ENCODE measurements around the gene RBP3. TPM values are rescaled to one million over a fixed set of nuclear protein-coding genes. Genes with fewer than 3 reads are reported as not detected.

The RBP3 gene
- total and polyA plus RNA-seq, 2 of the 4 experiments (the other 2 are of a cell fraction): not detected

DNA sequence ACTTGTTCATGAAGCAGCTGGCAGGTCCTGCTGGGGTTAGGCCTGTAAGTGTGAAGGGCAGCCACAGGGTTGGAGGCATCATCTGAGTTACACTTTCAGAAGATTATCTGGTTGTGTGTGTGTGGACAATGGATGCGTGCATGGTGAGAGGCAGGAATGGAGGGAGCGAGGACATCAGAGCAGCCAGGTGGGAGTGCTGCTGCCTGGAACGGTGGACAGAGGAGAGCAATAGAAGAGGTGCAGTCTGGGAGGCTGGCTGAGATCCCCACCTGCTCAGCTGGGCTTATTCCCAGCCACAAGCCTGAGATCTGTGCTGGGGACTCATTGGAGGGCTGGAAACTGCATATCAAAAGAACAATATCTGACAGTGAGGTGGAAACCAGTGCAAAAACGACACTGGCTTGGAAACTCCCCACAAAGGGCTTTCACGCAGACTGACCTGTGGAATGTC lies 18.0 kb downstream of the RBP3 start:
- H4K20me1 ChIP-seq (ENCODE audit: insufficient read depth, low read length): no peaks in the 10 kb centered on the region
- ChIA-PET POLR2A (ENCODE audit: unreplicated experiment) (no interaction called here), CTCF (interaction anchor here (0.7 kb wide), 1 partner anchor 72 kb away, joined by 3 read pairs; no protein-coding TSS in a partner anchor)
- H3K56ac ChIP-seq (ENCODE audit: extremely low read depth, insufficient read depth, low read length): no peak overlapping the region
- dilution Hi-C loops (cut with HindIII; ENCODE audit: low sequenced_read_pairs, unreplicated experiment): no loop called here
- no peaks in the 10 kb centered on the region for H3K9me3 ChIP-seq (ENCODE audit: control insufficient read depth, insufficient read depth, low read length)
- no peaks in the 10 kb centered on the region for H3K4me1 ChIP-seq (ENCODE audit: control insufficient read depth, insufficient read depth, low read length)
- no peak overlapping the region for H2BK20ac ChIP-seq (ENCODE audit: low read depth, low read length)
- no peak overlapping the region for H2AK5ac ChIP-seq (ENCODE audit: low read depth, low read length)
- H2BK5ac ChIP-seq (ENCODE audit: low read depth, low read length, poor library complexity, severe bottlenecking): no peak overlapping the region
- no peaks in the 10 kb centered on the region; the same call in 1 of the 2 replicates for H3K9me1 ChIP-seq (ENCODE audit: insufficient read depth, low read length)
- H4K8ac ChIP-seq (ENCODE audit: low read depth in 2 of 2, low read length in 2 of 2): no peak overlapping the region
- no peak overlapping the region for H3K27ac ChIP-seq (ENCODE audit: insufficient read depth, low read length)
- no peak overlapping the region for H3K18ac ChIP-seq (ENCODE audit: low read depth, low read length)
- WGBS, 2 experiments (ENCODE audit: extremely low coverage in 2 of 2, insufficient read length in 1 of 2): 100% methylated on average over 1 of the region's 5 CpGs; no CpG with 5 or more reads in 1 of the 2 experiments
- no TSS peak for BruUV-seq (replicated peaks)
- H2AFZ ChIP-seq (replicated peaks; ENCODE audit: low read length, poor library complexity): no peak overlapping the region
- H2BK120ac ChIP-seq (ENCODE audit: low read depth, low read length): no peak overlapping the region
- no peak overlapping the region for H2AK9ac ChIP-seq (replicated peaks; ENCODE audit: low read depth, low read length, poor library complexity)
- no peak overlapping the region for H3K23ac ChIP-seq (ENCODE audit: low read depth, low read length)
- H4K5ac ChIP-seq (ENCODE audit: low read depth, low read length): no peak overlapping the region
- no peaks in the 10 kb centered on the region for H3K79me1 ChIP-seq (ENCODE audit: low read depth in 1 of 2, low read length in 2 of 2)
- no peaks in the 10 kb centered on the region for H3K36me3 ChIP-seq (ENCODE audit: control insufficient read depth, insufficient read depth, low read length)
- no peak overlapping the region for H3K4me2 ChIP-seq (ENCODE audit: low read depth, low read length)
- no peak overlapping the region for H3K9ac ChIP-seq (ENCODE audit: low read depth, low read length)
- no peak overlapping the region for H3K4ac ChIP-seq (ENCODE audit: low read depth, low read length)
- H3K14ac ChIP-seq (replicated peaks; ENCODE audit: low read depth, low read length): no peak overlapping the region
- DNase-seq: no peak
- no peak for TF ChIP-seq NFE2L2 (IDR thresholded peaks at IDR 0.05; ENCODE audit: low read depth, low read length)
- no peak for TF ChIP-seq BHLHE40 (IDR thresholded peaks at IDR 0.05; ENCODE audit: low read depth, low read length)
- TF ChIP-seq RFX5 (IDR thresholded peaks at IDR 0.05; ENCODE audit: low read depth, low read length): no peak
- TF ChIP-seq MAFK (IDR thresholded peaks at IDR 0.05; ENCODE audit: low read depth, low read length): no peak
- no peak for TF ChIP-seq FOS (IDR thresholded peaks at IDR 0.05; ENCODE audit: low read depth, low read length)
- no peak for TF ChIP-seq RAD21 (IDR thresholded peaks at IDR 0.05; ENCODE audit: low read length)
- no peak for TF ChIP-seq SMC3 (IDR thresholded peaks at IDR 0.05; ENCODE audit: low read depth, low read length)
- TF ChIP-seq, protein P1, sequence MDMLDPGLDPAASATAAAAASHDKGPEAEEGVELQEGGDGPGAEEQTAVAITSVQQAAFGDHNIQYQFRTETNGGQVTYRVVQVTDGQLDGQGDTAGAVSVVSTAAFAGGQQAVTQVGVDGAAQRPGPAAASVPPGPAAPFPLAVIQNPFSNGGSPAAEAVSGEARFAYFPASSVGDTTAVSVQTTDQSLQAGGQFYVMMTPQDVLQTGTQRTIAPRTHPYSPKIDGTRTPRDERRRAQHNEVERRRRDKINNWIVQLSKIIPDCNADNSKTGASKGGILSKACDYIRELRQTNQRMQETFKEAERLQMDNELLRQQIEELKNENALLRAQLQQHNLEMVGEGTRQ (IDR thresholded peaks at IDR 0.05; ENCODE audit: low read depth, low read length): no peak
- TF ChIP-seq, protein P2, sequence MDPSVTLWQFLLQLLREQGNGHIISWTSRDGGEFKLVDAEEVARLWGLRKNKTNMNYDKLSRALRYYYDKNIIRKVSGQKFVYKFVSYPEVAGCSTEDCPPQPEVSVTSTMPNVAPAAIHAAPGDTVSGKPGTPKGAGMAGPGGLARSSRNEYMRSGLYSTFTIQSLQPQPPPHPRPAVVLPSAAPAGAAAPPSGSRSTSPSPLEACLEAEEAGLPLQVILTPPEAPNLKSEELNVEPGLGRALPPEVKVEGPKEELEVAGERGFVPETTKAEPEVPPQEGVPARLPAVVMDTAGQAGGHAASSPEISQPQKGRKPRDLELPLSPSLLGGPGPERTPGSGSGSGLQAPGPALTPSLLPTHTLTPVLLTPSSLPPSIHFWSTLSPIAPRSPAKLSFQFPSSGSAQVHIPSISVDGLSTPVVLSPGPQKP (IDR thresholded peaks at IDR 0.05; ENCODE audit: borderline replicate concordance, low read depth, low read length): no peak
- no peak for TF ChIP-seq RCOR1 (IDR thresholded peaks at IDR 0.05; ENCODE audit: insufficient replicate concordance, low read length)
- no peak for TF ChIP-seq MAZ (IDR thresholded peaks at IDR 0.05; ENCODE audit: borderline replicate concordance, low read depth, low read length)
- no peak for TF ChIP-seq CHD1 (IDR thresholded peaks at IDR 0.05; ENCODE audit: low read depth, low read length)
- no peak for TF ChIP-seq POLR2A (IDR thresholded peaks at IDR 0.05; ENCODE audit: low read depth, low read length)
- no peak for TF ChIP-seq CEBPB (IDR thresholded peaks at IDR 0.05; ENCODE audit: low read depth, low read length)
- TF ChIP-seq MXI1 (IDR thresholded peaks at IDR 0.05; ENCODE audit: borderline replicate concordance, low read depth, low read length): no peak
- TF ChIP-seq, protein P3, sequence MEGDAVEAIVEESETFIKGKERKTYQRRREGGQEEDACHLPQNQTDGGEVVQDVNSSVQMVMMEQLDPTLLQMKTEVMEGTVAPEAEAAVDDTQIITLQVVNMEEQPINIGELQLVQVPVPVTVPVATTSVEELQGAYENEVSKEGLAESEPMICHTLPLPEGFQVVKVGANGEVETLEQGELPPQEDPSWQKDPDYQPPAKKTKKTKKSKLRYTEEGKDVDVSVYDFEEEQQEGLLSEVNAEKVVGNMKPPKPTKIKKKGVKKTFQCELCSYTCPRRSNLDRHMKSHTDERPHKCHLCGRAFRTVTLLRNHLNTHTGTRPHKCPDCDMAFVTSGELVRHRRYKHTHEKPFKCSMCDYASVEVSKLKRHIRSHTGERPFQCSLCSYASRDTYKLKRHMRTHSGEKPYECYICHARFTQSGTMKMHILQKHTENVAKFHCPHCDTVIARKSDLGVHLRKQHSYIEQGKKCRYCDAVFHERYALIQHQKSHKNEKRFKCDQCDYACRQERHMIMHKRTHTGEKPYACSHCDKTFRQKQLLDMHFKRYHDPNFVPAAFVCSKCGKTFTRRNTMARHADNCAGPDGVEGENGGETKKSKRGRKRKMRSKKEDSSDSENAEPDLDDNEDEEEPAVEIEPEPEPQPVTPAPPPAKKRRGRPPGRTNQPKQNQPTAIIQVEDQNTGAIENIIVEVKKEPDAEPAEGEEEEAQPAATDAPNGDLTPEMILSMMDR (conservative IDR thresholded peaks at IDR 0.05; ENCODE audit: low read depth, low read length): no peak
- H2BK15ac ChIP-seq (ENCODE audit: low read depth, low read length): no peak overlapping the region
- H3K4me3 ChIP-seq (ENCODE audit: insufficient read depth, low read depth, low read length): no peak overlapping the region
- intact Hi-C loops (cut with micrococcal nuclease): no loop called here
- in situ Hi-C loops (cut with MboI; ENCODE audit: low sequenced_read_pairs): no loop called here
- H3K27me3 ChIP-seq (ENCODE audit: control insufficient read depth, insufficient read depth, low read length): peaks cover 42% of the 10 kb centered on the region
- no peak overlapping the region for H4K91ac ChIP-seq (ENCODE audit: insufficient read depth, low read depth, low read length)
- ATAC-seq (ENCODE audit: low read depth): no peak

Measured in IMR-90 (cell line).